Tibial nerve (tissue), 3 donors: ENCODE measurements around the gene MKRN2OS.

Experiments used
- CTCF ChIP-seq, 5 experiments: fragments of 200-600 bp in 3 of 5; fragments of 450-650 bp in 2 of 5; sonication (generic) in 3 of 5; IDR thresholded peaks; one replicate each; pipeline ENCODE4 v1.5.1; 2016 to 2019; ENCODE audit warnings: antibody characterized with exemption in 5 of 5, mild to moderate bottlenecking in 3 of 5, moderate library complexity in 2 of 5
- POLR2A ChIP-seq, 2 donors: fragments of 450-650 bp; IDR thresholded peaks; one replicate each; pipeline ENCODE4 v1.6.1; 2017; ENCODE audit warnings: antibody characterized with exemption in 2 of 2, mild to moderate bottlenecking in 2 of 2, moderate library complexity in 2 of 2

GRCh38 chr3:12512534-12513118, 32.7 kb downstream of the MKRN2OS start:
- no peak for TF ChIP-seq CTCF (IDR thresholded peaks at IDR 0.05)
- no peak for TF ChIP-seq POLR2A (IDR thresholded peaks at IDR 0.05)
